ENCODE results near the gene BNIP2.
"Not testable (repeated sequence)": the region's sequence is repeated elsewhere in the genome, so short reads cannot be mapped to it uniquely, and the experiment has no call there.

BNIP2 gene, protein sequence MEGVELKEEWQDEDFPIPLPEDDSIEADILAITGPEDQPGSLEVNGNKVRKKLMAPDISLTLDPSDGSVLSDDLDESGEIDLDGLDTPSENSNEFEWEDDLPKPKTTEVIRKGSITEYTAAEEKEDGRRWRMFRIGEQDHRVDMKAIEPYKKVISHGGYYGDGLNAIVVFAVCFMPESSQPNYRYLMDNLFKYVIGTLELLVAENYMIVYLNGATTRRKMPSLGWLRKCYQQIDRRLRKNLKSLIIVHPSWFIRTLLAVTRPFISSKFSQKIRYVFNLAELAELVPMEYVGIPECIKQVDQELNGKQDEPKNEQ

GRCh38 chr15:59688782-59689625, at the start of gene BNIP2:
TSS of gene BNIP2 (minus strand) at chr15:59689320. CDS start at chr15:59682457, 6,863 bp downstream.
- DNase-seq (ENCODE audit: low read depth in 2 of 2), result peak; percentile 98 to 99

DNA sequence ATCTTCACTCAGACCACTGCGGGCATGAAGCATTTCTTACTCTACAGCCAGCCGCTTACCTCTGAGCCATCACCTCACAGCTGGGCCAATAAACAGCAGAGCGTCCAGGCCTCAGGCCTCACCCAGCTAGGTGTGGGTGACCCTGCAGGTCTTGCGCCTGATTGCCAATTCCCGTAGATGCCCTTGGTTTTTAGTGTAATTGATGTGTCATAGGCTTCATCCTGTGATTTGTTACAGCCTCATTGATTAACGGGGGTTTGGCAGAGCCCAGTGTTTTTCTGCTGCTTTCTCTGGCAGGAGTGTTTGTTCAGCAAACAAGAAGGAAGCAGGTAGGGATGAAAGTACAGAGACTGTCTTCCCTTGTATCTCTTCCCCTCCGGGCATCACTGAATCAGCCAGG, 49.6 kb upstream of the BNIP2 start:
- no peak for DNase-seq (ENCODE audit: low read depth in 2 of 2)

DNA sequence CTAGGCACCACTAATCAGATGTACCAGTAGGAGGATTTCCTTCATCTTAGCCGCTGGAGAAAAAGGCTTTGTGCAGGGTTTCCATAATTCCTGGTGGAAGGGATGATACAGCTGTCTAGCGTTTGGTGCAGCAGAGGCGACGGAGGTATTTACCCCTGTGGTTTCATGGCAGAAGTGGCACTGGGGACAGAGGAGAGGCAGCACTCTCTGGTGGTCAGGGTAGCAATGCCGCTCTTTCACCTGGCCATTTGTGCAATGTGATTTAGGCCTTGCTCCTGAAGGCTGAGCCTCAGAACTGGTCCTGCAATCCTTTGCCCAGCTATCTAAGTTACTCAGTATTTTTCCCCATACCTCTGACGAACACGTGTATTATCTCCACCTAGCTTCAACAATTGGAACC, 47.1 kb upstream of the BNIP2 start:
- DNase-seq (ENCODE audit: low read depth in 2 of 2), result no peak

GRCh38 chr15:59725151-59725486, 36.0 kb upstream of the BNIP2 start:
- no peak for DNase-seq (ENCODE audit: low read depth in 2 of 2)

- DNase-seq (ENCODE audit: low read depth in 2 of 2), result no peak
Measured at GRCh38 chr15:59723687-59724346, 34.7 kb upstream of the BNIP2 start.

DNA sequence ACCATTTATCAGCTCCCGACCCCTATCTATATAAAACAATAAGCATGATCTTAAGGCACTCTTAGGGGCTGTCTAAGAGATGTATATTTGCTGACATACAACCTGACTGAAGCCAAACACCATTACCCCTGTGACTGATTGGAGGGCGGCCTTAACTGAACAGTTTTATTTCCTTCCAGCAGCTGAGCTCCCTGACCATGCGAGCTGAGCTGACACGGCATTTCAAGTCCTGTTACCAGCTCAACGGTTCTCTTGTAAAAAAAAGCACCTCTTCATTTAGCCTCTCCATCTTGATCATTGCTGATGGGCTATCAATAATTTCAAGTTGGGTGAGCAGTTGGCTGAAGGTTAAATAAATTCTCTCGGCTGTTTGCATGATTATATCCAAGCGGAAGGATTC, 33.4 kb upstream of the BNIP2 start:
- DNase-seq (ENCODE audit: low read depth in 2 of 2), result no peak

DNA sequence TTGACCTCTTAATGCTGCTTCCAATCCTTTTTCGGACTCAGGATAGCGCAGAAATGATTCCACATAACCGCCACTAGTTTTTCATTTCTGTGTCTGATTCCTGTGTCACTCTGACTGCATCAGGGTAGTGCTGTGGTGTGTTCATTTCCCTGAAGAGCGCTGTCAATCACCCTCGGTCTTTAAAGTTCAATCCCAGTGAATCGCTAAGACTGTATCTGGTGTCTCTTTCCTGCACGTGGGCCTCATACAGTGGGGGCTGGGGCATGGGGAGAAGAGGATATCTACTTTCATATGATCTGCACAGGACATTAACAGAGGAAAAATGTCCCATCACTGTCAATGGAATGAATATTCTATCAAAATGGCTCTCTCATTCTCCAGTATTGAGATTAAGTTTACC, 32.9 kb upstream of the BNIP2 start:
- DNase-seq (ENCODE audit: low read depth in 2 of 2), result no peak

GRCh38 chr15:59721411-59721810, 32.3 kb upstream of the BNIP2 start:
- DNase-seq (ENCODE audit: low read depth in 2 of 2), result no peak

- no peak for DNase-seq (ENCODE audit: low read depth in 2 of 2)
Measured at GRCh38 chr15:59713177-59713576, 24.1 kb upstream of the BNIP2 start.

GRCh38 chr15:59711451-59712243, 22.5 kb upstream of the BNIP2 start:
- no peak for DNase-seq (ENCODE audit: low read depth in 2 of 2)

DNA sequence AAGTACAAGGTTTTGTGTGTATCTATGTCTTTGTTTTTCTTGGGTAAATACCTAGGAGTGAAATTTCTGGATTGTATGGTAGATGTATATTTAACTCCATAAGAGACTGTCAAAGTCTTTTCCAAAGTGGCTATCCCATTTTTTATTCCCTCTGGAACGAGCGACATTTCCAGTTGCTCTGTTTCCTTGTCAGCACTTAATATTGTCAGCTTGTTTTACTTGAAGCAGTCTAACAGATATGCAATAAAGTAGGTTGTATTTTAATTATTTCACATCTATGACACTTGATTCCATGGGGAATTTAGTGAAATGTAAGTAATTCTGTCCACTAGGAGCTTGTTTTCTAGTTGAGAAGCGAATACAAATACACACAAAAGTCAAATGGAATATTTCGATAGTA, 18.5 kb upstream of the BNIP2 start:
- no peak for DNase-seq (ENCODE audit: low read depth in 2 of 2)

DNA sequence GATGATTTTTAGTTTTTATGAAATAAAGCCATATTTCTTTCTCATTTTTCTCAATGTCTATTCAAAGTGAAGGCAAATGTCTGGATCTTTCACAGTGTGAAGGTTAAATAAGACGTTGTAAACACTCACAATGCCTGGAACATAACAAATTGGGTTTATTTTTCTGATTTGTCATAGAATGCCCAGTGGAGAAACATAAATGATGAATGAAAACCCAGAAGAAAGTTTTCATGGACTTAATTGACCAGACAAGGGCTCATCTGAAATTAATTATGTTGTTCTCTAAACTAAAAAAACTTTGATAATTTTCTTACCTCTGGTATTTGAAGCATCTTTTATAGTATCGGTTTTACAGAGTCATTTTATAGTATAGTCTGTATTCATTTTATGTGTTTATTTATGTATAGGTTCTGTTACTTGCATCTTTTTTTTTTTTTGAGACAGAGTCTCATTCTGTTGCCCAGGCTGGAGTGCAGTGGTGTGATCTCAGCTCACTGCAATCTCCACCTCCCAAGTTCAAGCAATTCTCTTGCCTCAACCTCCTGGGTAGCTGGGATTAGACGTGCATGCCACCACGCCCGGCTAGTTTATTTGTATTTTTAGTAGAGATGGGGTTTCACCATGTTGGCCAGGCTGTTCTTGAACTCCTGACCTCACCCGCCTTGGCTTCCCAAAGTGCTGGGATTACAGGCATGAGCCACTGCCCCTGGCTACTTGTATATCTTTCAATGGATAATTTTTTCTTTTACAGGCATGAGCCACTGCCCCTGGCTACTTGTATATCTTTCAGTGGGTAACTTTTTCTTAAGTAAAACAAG, 15.1 kb upstream of the BNIP2 start:
- DNase-seq (ENCODE audit: low read depth in 2 of 2), result no peak

- DNase-seq (ENCODE audit: low read depth in 2 of 2), result no peak
Measured at GRCh38 chr15:59702351-59702750, 13.2 kb upstream of the BNIP2 start.

DNA sequence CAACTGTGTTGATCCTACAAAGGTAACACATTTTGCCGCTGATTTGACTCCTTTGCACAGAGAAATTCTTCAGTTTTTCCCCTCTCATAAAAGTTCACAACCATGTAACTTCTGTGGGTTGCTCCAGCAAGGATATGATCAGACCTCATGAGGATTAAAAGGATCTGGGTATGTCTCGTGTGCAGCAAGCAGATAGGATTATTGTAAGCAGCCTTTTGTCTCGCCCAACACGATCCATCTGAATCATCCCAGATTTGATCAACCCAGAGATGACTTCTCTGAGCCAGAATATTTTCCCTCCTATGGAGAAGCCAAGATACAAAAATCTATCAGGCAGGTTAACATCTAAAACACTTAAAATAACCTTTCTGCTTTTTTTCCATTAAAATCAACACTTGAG, 12.8 kb upstream of the BNIP2 start:
- DNase-seq (ENCODE audit: low read depth in 2 of 2), result no peak

DNA sequence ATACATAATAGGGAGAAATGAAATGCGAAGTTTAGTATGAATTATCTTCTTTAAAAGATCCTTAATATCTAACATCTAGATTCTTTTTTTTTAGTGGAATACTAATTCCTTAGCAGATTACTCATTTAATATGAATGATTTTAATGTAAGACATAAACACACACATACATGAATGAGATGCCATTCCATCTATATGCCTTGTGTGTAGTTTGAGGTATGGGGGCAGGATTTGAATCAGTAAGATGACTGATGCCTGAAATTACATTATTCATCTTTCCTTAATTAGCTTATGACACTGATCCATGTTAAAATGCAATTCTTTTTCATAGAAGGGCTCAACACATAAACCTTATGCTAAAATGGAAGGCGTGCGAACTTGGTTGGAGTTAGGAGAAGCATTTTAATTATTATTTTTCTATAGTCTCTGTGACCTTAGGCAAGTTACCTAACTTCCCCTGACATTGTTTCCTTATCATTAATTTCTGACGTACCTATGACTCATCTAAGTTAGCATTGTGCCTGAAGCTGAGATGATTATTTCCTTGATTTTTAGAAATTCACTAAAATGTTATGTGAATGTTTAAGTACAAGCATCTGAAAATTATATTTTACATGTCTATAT, 10.8 kb upstream of the BNIP2 start:
- no peak for DNase-seq (ENCODE audit: low read depth in 2 of 2)

GRCh38 chr15:59698065-59698464, 8.9 kb upstream of the BNIP2 start:
- not testable (repeated sequence) for DNase-seq (ENCODE audit: low read depth in 2 of 2)

DNA sequence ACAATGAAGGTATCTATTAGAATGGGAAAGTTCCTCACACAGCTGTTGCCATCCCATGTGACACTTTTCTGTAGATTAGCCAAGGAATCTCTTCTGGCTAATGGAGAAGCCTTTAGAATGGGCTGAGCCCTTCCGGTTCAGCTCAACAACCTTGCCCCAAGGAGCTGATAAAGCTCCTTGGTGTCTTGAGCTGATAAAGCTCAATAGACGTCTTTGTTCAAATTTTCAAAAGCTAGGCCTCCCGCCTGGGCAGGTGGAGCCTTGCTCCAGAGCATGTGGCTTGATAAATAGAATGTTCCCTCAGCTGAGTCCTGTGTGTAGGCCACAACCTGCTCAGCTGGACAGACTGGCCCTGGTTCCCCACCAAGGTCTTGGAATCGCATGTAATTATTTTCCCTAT, 7.2 kb upstream of the BNIP2 start:
- no peak for DNase-seq (ENCODE audit: low read depth in 2 of 2)

GRCh38 chr15:59694779-59695178, 5.7 kb upstream of the BNIP2 start:
- no peak for DNase-seq (ENCODE audit: low read depth in 2 of 2)

DNA sequence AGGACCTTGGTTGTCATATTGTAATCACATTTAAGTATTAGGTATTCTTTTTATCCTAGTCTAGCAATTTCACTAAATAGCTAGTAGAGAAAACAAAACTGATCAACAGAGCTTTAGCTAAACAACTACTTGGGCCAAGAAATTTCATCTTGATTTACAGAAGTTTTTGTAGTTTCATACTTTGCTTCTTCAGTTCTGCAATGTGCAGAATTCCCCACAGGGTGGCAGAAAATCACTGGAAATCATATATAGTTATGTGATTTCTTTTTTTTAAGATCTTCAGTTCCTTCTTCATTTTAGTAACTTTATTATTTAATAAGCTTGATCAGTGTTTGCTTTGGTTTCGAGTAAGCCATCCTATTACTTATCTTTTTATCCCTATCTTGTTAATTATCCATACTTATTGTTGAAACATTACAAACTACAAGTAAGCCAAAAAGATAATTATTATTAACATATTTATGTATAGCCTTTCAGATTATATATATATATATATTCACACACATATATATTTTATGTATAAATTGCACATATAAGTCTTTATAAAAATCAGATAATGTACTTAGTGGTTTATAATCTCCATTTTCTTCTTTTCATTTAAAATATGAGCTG, 2.2 kb upstream of the BNIP2 start:
- DNase-seq (ENCODE audit: low read depth in 2 of 2), result peak in 1 of 2 donors; percentile 25

- DNase-seq (ENCODE audit: low read depth in 2 of 2), result peak; percentile 27 to 48
Measured at GRCh38 chr15:59689626-59690236, 611 bp upstream of the BNIP2 start.

Data from stimulated activated CD8-positive, alpha-beta memory T cell treated with anti-CD3 and anti-CD28 coated beads, Interleukin-7, amount 100 ng/mL, for 4 hours (primary cell).